ENCODE data around the gene NSD2. TPM values are rescaled to one million over a fixed set of nuclear protein-coding genes. Genes with fewer than 3 reads are reported as not detected.

The NSD2 gene
- total RNA-seq, 1 experiment from 2014 or later = 69.0 TPM

GRCh38 chr4:1830642-1831228 lies 40.5 kb upstream of the NSD2 start:
- CTCF ChIA-PET = no interaction called here

DNA sequence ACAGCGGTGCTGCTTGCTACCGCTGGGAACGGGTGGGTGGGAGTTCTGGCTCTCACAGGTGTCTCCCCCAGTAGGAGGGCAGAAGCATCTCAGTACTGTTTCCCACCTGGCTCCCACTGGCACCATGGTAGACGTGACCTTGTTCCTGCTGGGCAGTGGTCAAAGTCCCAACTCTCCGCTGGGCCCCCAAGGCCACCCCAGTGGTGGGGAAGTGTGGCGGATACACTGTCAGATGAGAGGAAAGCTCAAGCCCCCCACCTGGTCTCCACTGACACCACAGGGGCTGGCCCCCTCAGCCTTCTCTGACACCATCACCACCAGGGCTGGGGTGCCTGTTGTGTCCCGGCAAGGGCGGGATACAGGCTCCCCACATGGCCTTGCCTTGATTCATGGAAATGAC lies 39.9 kb upstream of the NSD2 start:
- TF ChIP-seq, protein P1, sequence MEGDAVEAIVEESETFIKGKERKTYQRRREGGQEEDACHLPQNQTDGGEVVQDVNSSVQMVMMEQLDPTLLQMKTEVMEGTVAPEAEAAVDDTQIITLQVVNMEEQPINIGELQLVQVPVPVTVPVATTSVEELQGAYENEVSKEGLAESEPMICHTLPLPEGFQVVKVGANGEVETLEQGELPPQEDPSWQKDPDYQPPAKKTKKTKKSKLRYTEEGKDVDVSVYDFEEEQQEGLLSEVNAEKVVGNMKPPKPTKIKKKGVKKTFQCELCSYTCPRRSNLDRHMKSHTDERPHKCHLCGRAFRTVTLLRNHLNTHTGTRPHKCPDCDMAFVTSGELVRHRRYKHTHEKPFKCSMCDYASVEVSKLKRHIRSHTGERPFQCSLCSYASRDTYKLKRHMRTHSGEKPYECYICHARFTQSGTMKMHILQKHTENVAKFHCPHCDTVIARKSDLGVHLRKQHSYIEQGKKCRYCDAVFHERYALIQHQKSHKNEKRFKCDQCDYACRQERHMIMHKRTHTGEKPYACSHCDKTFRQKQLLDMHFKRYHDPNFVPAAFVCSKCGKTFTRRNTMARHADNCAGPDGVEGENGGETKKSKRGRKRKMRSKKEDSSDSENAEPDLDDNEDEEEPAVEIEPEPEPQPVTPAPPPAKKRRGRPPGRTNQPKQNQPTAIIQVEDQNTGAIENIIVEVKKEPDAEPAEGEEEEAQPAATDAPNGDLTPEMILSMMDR (conservative IDR thresholded peaks at IDR 0.05; ENCODE audit: low read depth, low read length) = no peak
- TF ChIP-seq EZH2 (IDR thresholded peaks at IDR 0.05; ENCODE audit: low read length, unreplicated experiment) (no peak), EZH2phosphoT487 (IDR thresholded peaks at IDR 0.05; ENCODE audit: borderline replicate concordance, low read length) (no peak)

More at GRCh38 chr4:1830642-1831228, 40.5 kb upstream of the NSD2 start:
- Histone ChIP-seq H3K79me2 (ENCODE audit: low read length) (no peaks in the 10 kb centered on the region), H3K4me1 (ENCODE audit: insufficient read depth, low read length) (no peaks in the 10 kb centered on the region), H3K27me3 (ENCODE audit: low read length) (no peaks in the 10 kb centered on the region), H3K9me3 (ENCODE audit: low read length) (no peaks in the 10 kb centered on the region), H3K4me2 (ENCODE audit: low read length) (no peak overlapping the region), H3K36me3 (ENCODE audit: low read depth, low read length) (peaks cover 3% of the 10 kb centered on the region; the same call in 1 of the 2 replicates), H3K4me3 (ENCODE audit: low read length) (no peak overlapping the region), H3K27ac (ENCODE audit: low read length) (no peak overlapping the region), H3K9ac (ENCODE audit: low read length) (no peak overlapping the region), H4K20me1 (ENCODE audit: low read length) (no peaks in the 10 kb centered on the region), H3K9me2 (replicated peaks; ENCODE audit: low read length) (no peaks in the 10 kb centered on the region), H2AFZ (ENCODE audit: low read length) (no peak overlapping the region), H3F3A (ENCODE audit: low read length, unreplicated experiment) (no peaks in the 10 kb centered on the region)
- POLR2A ChIA-PET (ENCODE audit: unreplicated experiment) = no interaction called here
- DNase-seq (no peak), ATAC-seq (no peak)
- BruUV-seq (replicated peaks) = no TSS peak
- intact Hi-C loops (cut with micrococcal nuclease) = no loop called here
- TF ChIP-seq, protein P1 (conservative IDR thresholded peaks at IDR 0.05; ENCODE audit: low read depth, low read length) = no peak
- TF ChIP-seq EZH2 (IDR thresholded peaks at IDR 0.05; ENCODE audit: low read length, unreplicated experiment) (no peak), EZH2phosphoT487 (IDR thresholded peaks at IDR 0.05; ENCODE audit: borderline replicate concordance, low read length) (no peak)

GRCh38 chr4:1832690-1833089 lies 38.5 kb upstream of the NSD2 start:
- no TSS peak for BruUV-seq (replicated peaks)
- no peak for DNase-seq
- Histone ChIP-seq H3K27ac (ENCODE audit: low read length) (no peak overlapping the region), H3K27me3 (ENCODE audit: low read length) (no peaks in the 10 kb centered on the region), H4K20me1 (ENCODE audit: low read length) (no peaks in the 10 kb centered on the region), H3K9me2 (replicated peaks; ENCODE audit: low read length) (no peaks in the 10 kb centered on the region), H2AFZ (ENCODE audit: low read length) (no peak overlapping the region), H3K4me2 (ENCODE audit: low read length) (no peak overlapping the region), H3F3A (ENCODE audit: low read length, unreplicated experiment) (no peaks in the 10 kb centered on the region), H3K9me3 (ENCODE audit: low read length) (no peaks in the 10 kb centered on the region), H3K4me3 (ENCODE audit: low read length) (no peak overlapping the region), H3K4me1 (ENCODE audit: insufficient read depth, low read length) (no peaks in the 10 kb centered on the region), H3K9ac (ENCODE audit: low read length) (no peak overlapping the region), H3K79me2 (ENCODE audit: low read length) (no peaks in the 10 kb centered on the region), H3K36me3 (ENCODE audit: low read depth, low read length) (peaks cover 3% of the 10 kb centered on the region; the same call in 1 of the 2 replicates)
- intact Hi-C loops (cut with micrococcal nuclease) = no loop called here
- TF ChIP-seq EZH2phosphoT487 (IDR thresholded peaks at IDR 0.05; ENCODE audit: borderline replicate concordance, low read length) = no peak
- TF ChIP-seq, protein P1 (conservative IDR thresholded peaks at IDR 0.05; ENCODE audit: low read depth, low read length) = no peak
- TF ChIP-seq EZH2 (IDR thresholded peaks at IDR 0.05; ENCODE audit: low read length, unreplicated experiment) = no peak
- no peak for ATAC-seq
- POLR2A ChIA-PET (ENCODE audit: unreplicated experiment) = no interaction called here
- CTCF ChIA-PET = no interaction called here

More for the DNA sequence above, 39.9 kb upstream of the NSD2 start:
- H3K9me3 ChIP-seq (ENCODE audit: low read length) = no peaks in the 10 kb centered on the region
- H3K36me3 ChIP-seq (ENCODE audit: low read depth, low read length) = peaks cover 3% of the 10 kb centered on the region; the same call in 1 of the 2 replicates
- H3K9ac ChIP-seq (ENCODE audit: low read length) = no peak overlapping the region
- no peaks in the 10 kb centered on the region for H3K27me3 ChIP-seq (ENCODE audit: low read length)
- DNase-seq (no peak), ATAC-seq (no peak)
- no peak overlapping the region for H3K27ac ChIP-seq (ENCODE audit: low read length)
- BruUV-seq (replicated peaks) = no TSS peak
- no peak overlapping the region for H3K4me3 ChIP-seq (ENCODE audit: low read length)
- ChIA-PET CTCF (no interaction called here), POLR2A (ENCODE audit: unreplicated experiment) (no interaction called here)
- H2AFZ ChIP-seq (ENCODE audit: low read length) = no peak overlapping the region
- H4K20me1 ChIP-seq (ENCODE audit: low read length) = no peaks in the 10 kb centered on the region
- no peaks in the 10 kb centered on the region for H3K9me2 ChIP-seq (replicated peaks; ENCODE audit: low read length)
- H3K4me2 ChIP-seq (ENCODE audit: low read length) = no peak overlapping the region
- no peaks in the 10 kb centered on the region for H3K79me2 ChIP-seq (ENCODE audit: low read length)
- no peaks in the 10 kb centered on the region for H3K4me1 ChIP-seq (ENCODE audit: insufficient read depth, low read length)
- no peaks in the 10 kb centered on the region for H3F3A ChIP-seq (ENCODE audit: low read length, unreplicated experiment)
- intact Hi-C loops (cut with micrococcal nuclease) = no loop called here
